Keratinocyte (primary cell): ENCODE results near the gene ZMYM2. TPM values are rescaled to one million over a fixed set of nuclear protein-coding genes. Genes with fewer than 3 reads are reported as not detected.

Source experiments
- DNase-seq: peaks from one replicate; pipeline ENCODE4 v3.0.0-alpha.2; 2011; ENCODE audit warnings: low read depth, missing footprints, low spot score
- FAIRE-seq: peaks from 2 replicates; lab custom pipeline; 2011; peaks lifted over from hg19 to GRCh38; lab: Jason Lieb, UNC
- H2AFZ ChIP-seq: 2 replicates; pipeline ENCODE4 v1.6.0; 2012; ENCODE audit warnings: low read length, control low read depth, inconsistent platforms; ENCODE audit not compliant: control insufficient read depth
- H3K27ac ChIP-seq: 2 replicates; pipeline ENCODE4 v1.5.1; 2011; ENCODE audit warnings: low read length; ENCODE audit not compliant: control insufficient read depth, insufficient read depth
- H3K27me3 ChIP-seq: 3 replicates; pipeline ENCODE4 v1.6.0; 2011; ENCODE audit warnings: low read length; ENCODE audit not compliant: control insufficient read depth, insufficient read depth; ENCODE audit errors: extremely low read depth
- H3K36me3 ChIP-seq, 2 experiments: 2 replicates in 1 of 2; 3 replicates in 1 of 2; pipeline ENCODE4 v1.5.1; 2011; ENCODE audit warnings: low read length in 2 of 2, mild to moderate bottlenecking in 1 of 2; ENCODE audit not compliant: control insufficient read depth in 2 of 2, insufficient read depth in 2 of 2; ENCODE audit errors: extremely low read depth in 1 of 2
- H3K4me1 ChIP-seq: 3 replicates; pipeline ENCODE4 v1.5.1; 2011; ENCODE audit warnings: low read length; ENCODE audit not compliant: control insufficient read depth, insufficient read depth; ENCODE audit errors: extremely low read depth
- H3K4me2 ChIP-seq: 3 replicates; pipeline ENCODE4 v1.6.0; 2011; ENCODE audit warnings: low read depth, low read length; ENCODE audit not compliant: control insufficient read depth, insufficient read depth; ENCODE audit errors: extremely low read depth
- H3K4me3 ChIP-seq, 3 experiments: fragments of 200-600 bp in 1 of 3; sonication (generic) in 1 of 3; 2 replicates in 2 of 3; 3 replicates in 1 of 3; pipeline ENCODE4 v1.5.1; 2011 to 2016; ENCODE audit warnings: low read length in 3 of 3, mild to moderate bottlenecking in 3 of 3, control low read depth in 2 of 3, inconsistent platforms in 1 of 3, low read depth in 1 of 3, mixed read lengths in 1 of 3, mixed run types in 1 of 3, moderate library complexity in 1 of 3; ENCODE audit not compliant: control insufficient read depth in 2 of 3, insufficient read depth in 2 of 3; ENCODE audit errors: extremely low read depth in 1 of 3
- H3K79me2 ChIP-seq: 2 replicates; pipeline ENCODE4 v1.6.0; 2012; ENCODE audit warnings: low read length; ENCODE audit not compliant: control insufficient read depth, insufficient read depth
- H3K9ac ChIP-seq: 3 replicates; pipeline ENCODE4 v1.6.0; 2011; ENCODE audit warnings: low read length; ENCODE audit not compliant: control insufficient read depth, insufficient read depth; ENCODE audit errors: extremely low read depth
- H3K9me1 ChIP-seq: 3 replicates; pipeline ENCODE4 v1.6.0; 2011; ENCODE audit warnings: low read length; ENCODE audit not compliant: control insufficient read depth, insufficient read depth; ENCODE audit errors: extremely low read depth
- H3K9me3 ChIP-seq: 2 replicates; pipeline ENCODE4 v1.5.1; 2012; ENCODE audit warnings: low read depth, low read length; ENCODE audit not compliant: control insufficient read depth
- H4K20me1 ChIP-seq: 3 replicates; pipeline ENCODE4 v1.6.0; 2011; ENCODE audit warnings: low read length; ENCODE audit not compliant: control insufficient read depth, insufficient read depth; ENCODE audit errors: extremely low read depth
- EZH2 ChIP-seq: IDR thresholded peaks from one replicate; pipeline ENCODE4 v1.6.1; 2012; ENCODE audit warnings: inconsistent platforms, mild to moderate bottlenecking, low read length, moderate library complexity
- dilution Hi-C: fragments of 300-500 bp; cut with MboI; formaldehyde crosslinking; loops from one replicate; pipeline ENCODE4 v1.7.0; 2020; ENCODE audit warnings: low sequenced_read_pairs; ENCODE audit not compliant: extremely low pct_ligation_motif_present
- polyA plus RNA-seq, 5 experiments: library from polyadenylated mRNA; depleted of rRNA in 3 of 5; stranded (reverse) in 3 of 5; stranded (forward) in 1 of 5; unstranded in 1 of 5; fragments of >200 nt; gene quantifications; 1 replicate in 1 of 5; 2 replicates in 3 of 5; 3 replicates in 1 of 5; pipeline versions ENCODE4 v1.2.1 to v1.2.3, GENCODE V29; 2011 to 2012; ENCODE audit warnings: missing spikeins in 2 of 5, low read depth in 1 of 5, low replicate concordance in 1 of 5
- TF ChIP-seq, protein P1 (sequence below), 3 experiments: IDR thresholded peaks in 1 of 3; conservative IDR thresholded peaks in 1 of 3; optimal IDR thresholded peaks in 1 of 3; 2 replicates in 2 of 3; 3 replicates in 1 of 3; pipeline versions ENCODE3 to v1.5.1; 2011; ENCODE audit warnings: low read length in 3 of 3, mild to moderate bottlenecking in 3 of 3, moderate library complexity in 2 of 3, control low read depth in 1 of 3, inconsistent platforms in 1 of 3; ENCODE audit not compliant: insufficient read depth in 2 of 3; ENCODE audit errors: extremely low read depth in 1 of 3

Gene ZMYM2
- polyA plus RNA-seq, 1 donor (not counting 4 experiments of a cell fraction or from before 2014, with no cell fraction given) = 51.3 TPM

- TF ChIP-seq, protein P1, sequence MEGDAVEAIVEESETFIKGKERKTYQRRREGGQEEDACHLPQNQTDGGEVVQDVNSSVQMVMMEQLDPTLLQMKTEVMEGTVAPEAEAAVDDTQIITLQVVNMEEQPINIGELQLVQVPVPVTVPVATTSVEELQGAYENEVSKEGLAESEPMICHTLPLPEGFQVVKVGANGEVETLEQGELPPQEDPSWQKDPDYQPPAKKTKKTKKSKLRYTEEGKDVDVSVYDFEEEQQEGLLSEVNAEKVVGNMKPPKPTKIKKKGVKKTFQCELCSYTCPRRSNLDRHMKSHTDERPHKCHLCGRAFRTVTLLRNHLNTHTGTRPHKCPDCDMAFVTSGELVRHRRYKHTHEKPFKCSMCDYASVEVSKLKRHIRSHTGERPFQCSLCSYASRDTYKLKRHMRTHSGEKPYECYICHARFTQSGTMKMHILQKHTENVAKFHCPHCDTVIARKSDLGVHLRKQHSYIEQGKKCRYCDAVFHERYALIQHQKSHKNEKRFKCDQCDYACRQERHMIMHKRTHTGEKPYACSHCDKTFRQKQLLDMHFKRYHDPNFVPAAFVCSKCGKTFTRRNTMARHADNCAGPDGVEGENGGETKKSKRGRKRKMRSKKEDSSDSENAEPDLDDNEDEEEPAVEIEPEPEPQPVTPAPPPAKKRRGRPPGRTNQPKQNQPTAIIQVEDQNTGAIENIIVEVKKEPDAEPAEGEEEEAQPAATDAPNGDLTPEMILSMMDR (optimal IDR thresholded peaks at IDR 0.05 in 1 of 3, IDR thresholded peaks at IDR 0.05 in 1 of 3, conservative IDR thresholded peaks at IDR 0.05 in 1 of 3; ENCODE audit: extremely low read depth in 1 of 3, insufficient read depth in 2 of 3, low read length in 3 of 3) = peak in 2 of 3 experiments; percentile 18 to 35
- TF ChIP-seq EZH2 = no peak
- FAIRE-seq (no peak), DNase-seq (no peak)
- H3K79me2 ChIP-seq = peaks cover 37% of the 10 kb centered on the region
- no peaks in the 10 kb centered on the region for H3K27me3 ChIP-seq
- H3K9me3 ChIP-seq = no peaks in the 10 kb centered on the region
- peaks cover 7% of the 10 kb centered on the region for H3K4me1 ChIP-seq
- H2AFZ ChIP-seq = peak overlapping the region; percentile 91
- peak overlapping the region; percentile 87 for H3K27ac ChIP-seq
- peak overlapping the region; percentile 86 for H3K9ac ChIP-seq
- H3K4me3 ChIP-seq = peak overlapping the region; percentile 68 to 91 (median 76)
- dilution Hi-C loops = loop anchor here (25.0 kb wide), 1 partner anchor 122 kb away; no protein-coding TSS in a partner anchor
- H3K4me2 ChIP-seq = peak overlapping the region; percentile 90
- H3K36me3 ChIP-seq = peaks cover 3 to 4% of the 10 kb centered on the region in 2 experiments
- H4K20me1 ChIP-seq = peaks cover 2% of the 10 kb centered on the region
- H3K9me1 ChIP-seq = no peaks in the 10 kb centered on the region
Measured at GRCh38 chr13:19959141-19959830, 759 bp downstream of the ZMYM2 start.

GRCh38 chr13:19959831-19960652 is 1.5 kb downstream of the ZMYM2 start:
- peak overlapping the region; percentile 86 for H3K9ac ChIP-seq
- peaks cover 2% of the 10 kb centered on the region for H4K20me1 ChIP-seq

More at GRCh38 chr13:19959831-19960652, 1.5 kb downstream of the ZMYM2 start:
- Histone ChIP-seq H3K27ac (peak overlapping the region; percentile 87), H3K9me3 (no peaks in the 10 kb centered on the region), H3K79me2 (peaks cover 43% of the 10 kb centered on the region), H3K4me1 (peaks cover 7% of the 10 kb centered on the region), H3K9me1 (no peaks in the 10 kb centered on the region), H2AFZ (peak overlapping the region; percentile 91), H3K4me3 (peak overlapping the region; percentile 68 to 91 (median 76)), H3K4me2 (peak overlapping the region; percentile 90), H3K36me3 (peaks cover 3 to 4% of the 10 kb centered on the region in 2 experiments), H3K27me3 (no peaks in the 10 kb centered on the region)
- dilution Hi-C loops = loop anchor here (25.0 kb wide), 1 partner anchor 123 kb away; no protein-coding TSS in a partner anchor
- FAIRE-seq = peak; percentile 86
- TF ChIP-seq, protein P1 (optimal IDR thresholded peaks at IDR 0.05 in 1 of 3, IDR thresholded peaks at IDR 0.05 in 1 of 3, conservative IDR thresholded peaks at IDR 0.05 in 1 of 3; ENCODE audit: extremely low read depth in 1 of 3, insufficient read depth in 2 of 3, low read length in 3 of 3) = peak; percentile 78 to 95 (median 92)
- no peak for TF ChIP-seq EZH2
- peak; percentile 50 for DNase-seq
